SK-N-MC (cell line): ENCODE data around the gene MAP1A.
"Not testable (repeated sequence)": the region's sequence is repeated elsewhere in the genome, so short reads cannot be mapped to it uniquely, and the experiment has no call there.

Experiments
- DNase-seq: peaks from one replicate; pipeline ENCODE4 v3.0.0-alpha.2; 2011; ENCODE audit warnings: low read depth, low spot score
- H3K27ac ChIP-seq: fragments of 200-600 bp; sonication (generic); 2 replicates; pipeline ENCODE4 v1.5.1; 2016; ENCODE audit warnings: mixed run types
- H3K36me3 ChIP-seq: fragments of 200-600 bp; sonication (generic); 2 replicates; pipeline ENCODE4 v1.6.1; 2017; ENCODE audit warnings: antibody characterized with exemption, low read length, mixed read lengths; ENCODE audit not compliant: insufficient read depth
- H3K4me3 ChIP-seq: fragments of 200-600 bp; sonication (generic); 2 replicates; pipeline ENCODE4 v1.5.1; 2016
- H3K9ac ChIP-seq: fragments of 200-600 bp; sonication (generic); 2 replicates; pipeline ENCODE4 v1.8.0; 2017; ENCODE audit warnings: mixed run types, mixed read lengths; ENCODE audit not compliant: insufficient read length
- H3K9me3 ChIP-seq: fragments of 200-600 bp; sonication (generic); 2 replicates; pipeline ENCODE4 v1.6.1; 2017; ENCODE audit warnings: low read depth, mild to moderate bottlenecking, antibody characterized with exemption, low read length, moderate library complexity, mixed read lengths
- EZH2 ChIP-seq: fragments of 200-600 bp; sonication (generic); IDR thresholded peaks from one replicate; pipeline ENCODE4 v1.6.1; 2017; ENCODE audit warnings: antibody characterized with exemption
- FOXP2 ChIP-seq: optimal IDR thresholded peaks from 2 replicates; pipeline ENCODE3; 2011; ENCODE audit warnings: mild to moderate bottlenecking, moderate library complexity; ENCODE audit not compliant: insufficient read depth; ENCODE audit errors: extremely low read length, control extremely low read depth
- POLR2AphosphoS5 ChIP-seq: IDR thresholded peaks from 2 replicates; pipeline ENCODE4 v1.6.1; 2012; ENCODE audit warnings: mild to moderate bottlenecking, low read depth, low read length, borderline replicate concordance

MAP1A gene

DNA sequence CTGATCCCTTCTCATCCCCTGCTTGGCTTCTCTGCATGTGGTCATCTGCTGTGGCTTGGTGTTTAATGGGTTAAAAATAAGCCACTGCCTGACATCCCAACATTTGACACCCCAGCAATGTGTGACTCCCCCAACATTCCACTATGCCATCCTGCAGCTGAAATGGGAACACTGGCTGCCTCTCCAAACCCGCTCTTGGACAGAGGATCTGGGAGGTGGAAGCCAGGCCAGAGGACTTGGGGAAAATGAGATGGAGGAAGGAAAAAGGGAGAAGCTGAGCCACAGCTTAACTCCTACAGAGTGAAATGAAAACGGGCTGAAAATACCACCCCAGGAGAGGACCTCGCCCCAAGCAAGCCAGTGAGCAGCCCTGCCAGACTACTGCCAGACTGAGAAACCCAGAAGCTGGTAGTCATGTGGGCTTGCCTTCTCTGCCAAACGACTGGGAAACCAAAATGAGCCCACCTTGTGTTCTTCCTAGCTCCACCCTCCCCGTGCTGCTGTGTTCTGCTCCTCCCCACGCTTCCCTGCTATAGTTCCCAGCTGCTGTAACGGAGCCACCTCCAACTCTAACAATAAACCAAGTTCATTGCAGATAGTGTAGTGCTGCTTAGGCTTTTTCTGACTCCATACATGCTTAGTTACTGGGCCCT is 13.7 kb downstream of the MAP1A start:
- H3K9ac ChIP-seq = no peak overlapping the region
- peak overlapping the region; percentile 68 for H3K27ac ChIP-seq
- peaks cover 7% of the 10 kb centered on the region; the same call in 1 of the 2 replicates for H3K36me3 ChIP-seq
- TF ChIP-seq POLR2AphosphoS5 = no peak
- no peak for TF ChIP-seq FOXP2
- no peak for DNase-seq
- H3K9me3 ChIP-seq = no peaks in the 10 kb centered on the region
- no peak overlapping the region for H3K4me3 ChIP-seq

DNA sequence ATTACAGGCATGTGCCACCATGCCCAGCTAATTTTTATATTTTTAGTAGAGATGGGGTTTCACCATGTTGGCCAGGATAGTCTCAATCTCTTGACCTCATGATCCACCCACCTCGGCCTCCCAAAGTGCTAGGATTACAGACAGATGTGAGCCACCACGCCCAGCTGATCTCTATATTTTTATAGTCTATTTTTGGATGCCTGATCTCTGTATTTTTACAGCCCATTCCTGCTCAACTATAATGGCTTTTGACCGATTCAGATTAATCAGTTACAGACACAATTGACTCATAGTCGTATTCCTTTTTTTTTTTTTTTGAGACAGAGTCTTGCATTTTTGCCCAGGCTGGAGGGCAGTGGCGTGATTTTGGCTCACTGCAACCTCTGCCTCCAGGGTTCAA is 15.4 kb downstream of the MAP1A start:
- not testable (repeated sequence) for H3K27ac ChIP-seq, H3K9me3 ChIP-seq, H3K9ac ChIP-seq, H3K36me3 ChIP-seq, H3K4me3 ChIP-seq, DNase-seq

DNA sequence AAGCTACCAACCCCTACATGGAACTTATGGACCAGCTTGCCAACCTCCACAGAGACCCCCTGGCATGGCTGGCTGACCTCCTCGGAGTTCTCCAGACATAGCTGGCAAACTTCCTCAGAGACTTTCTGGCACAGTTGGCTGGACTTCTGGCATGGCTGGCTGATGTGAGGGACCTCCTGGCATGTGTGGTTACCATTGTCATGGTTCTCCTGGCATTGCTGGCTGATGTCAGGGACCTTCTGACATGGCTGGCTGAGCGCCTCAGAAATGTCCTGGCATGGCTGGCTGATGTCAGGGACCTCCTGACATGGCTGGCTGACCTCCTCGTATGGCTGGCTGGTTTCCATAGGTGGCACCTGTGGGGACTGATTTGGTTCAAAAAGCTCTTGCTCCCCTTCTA is 17.5 kb downstream of the MAP1A start:
- Histone ChIP-seq H3K36me3 (no peaks in the 10 kb centered on the region), H3K9ac (no peak overlapping the region), H3K27ac (no peak overlapping the region), H3K4me3 (no peak overlapping the region), H3K9me3 (no peaks in the 10 kb centered on the region)
- TF ChIP-seq POLR2AphosphoS5 (no peak), FOXP2 (no peak), EZH2 (no peak)
- no peak for DNase-seq

DNA sequence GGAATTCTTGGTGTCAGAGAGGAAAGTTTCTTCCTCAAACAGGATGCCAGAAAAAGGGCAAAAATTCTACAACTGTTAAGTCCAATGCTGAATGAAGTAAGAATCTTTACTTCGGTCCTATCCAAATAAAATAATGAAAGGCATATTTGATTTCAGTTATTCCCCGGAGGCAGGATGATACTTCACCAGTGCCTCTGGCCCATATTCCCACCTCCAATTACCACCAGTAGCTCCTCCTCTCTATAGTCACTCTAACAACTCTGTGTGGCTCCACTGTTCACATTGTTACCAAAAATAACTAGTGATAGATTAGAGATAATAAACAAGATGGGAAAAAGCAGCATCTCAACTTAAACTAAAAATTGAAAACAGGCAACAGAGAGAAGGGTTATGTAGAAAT is 20.7 kb downstream of the MAP1A start:
- DNase-seq = no peak
- no peak overlapping the region for H3K9ac ChIP-seq
- no peak for TF ChIP-seq FOXP2
- no peak for TF ChIP-seq EZH2
- no peak for TF ChIP-seq POLR2AphosphoS5
- no peak overlapping the region for H3K4me3 ChIP-seq
- no peaks in the 10 kb centered on the region for H3K36me3 ChIP-seq
- H3K27ac ChIP-seq = no peak overlapping the region
- H3K9me3 ChIP-seq = no peaks in the 10 kb centered on the region

DNA sequence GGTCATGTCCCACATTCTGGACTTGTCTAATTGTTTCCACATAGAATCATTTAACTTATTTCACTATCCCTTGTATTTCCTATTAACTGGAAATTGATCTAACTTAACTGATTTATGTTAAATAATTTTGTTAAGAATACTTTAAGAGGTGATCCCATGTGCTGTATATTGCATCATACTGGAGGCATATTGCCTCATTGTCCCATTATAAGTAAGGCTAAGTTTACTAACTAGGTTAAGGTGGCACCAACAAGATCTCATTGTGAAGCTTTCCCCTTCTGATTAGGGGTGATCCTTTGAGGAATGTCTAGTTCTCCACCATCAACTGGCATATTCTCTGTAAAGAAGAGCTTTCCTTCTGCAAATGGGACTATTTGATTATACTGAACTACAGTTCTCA is 24.4 kb downstream of the MAP1A start:
- Histone ChIP-seq H3K27ac (no peak overlapping the region), H3K9me3 (no peaks in the 10 kb centered on the region), H3K9ac (no peak overlapping the region), H3K4me3 (no peak overlapping the region), H3K36me3 (no peaks in the 10 kb centered on the region)
- TF ChIP-seq EZH2 (no peak), FOXP2 (no peak), POLR2AphosphoS5 (no peak)
- DNase-seq = no peak

DNA sequence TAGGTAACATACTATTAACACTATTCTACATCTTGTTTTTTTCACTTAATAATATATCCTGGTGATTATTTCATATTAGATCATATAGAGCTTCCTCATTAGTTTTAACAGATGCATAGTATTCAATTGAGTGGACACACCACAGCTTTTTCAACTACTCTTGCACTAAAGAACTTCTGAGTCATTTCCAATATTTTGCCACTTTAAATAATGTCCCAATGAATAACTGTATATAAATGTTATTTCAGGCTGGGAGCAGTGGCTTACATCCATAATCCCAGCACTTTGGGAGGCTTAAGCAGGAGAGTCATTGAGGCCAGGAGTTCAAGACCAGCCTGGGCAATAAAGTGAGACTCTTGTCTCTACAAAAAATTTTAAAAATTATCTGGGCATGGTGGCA is 26.9 kb downstream of the MAP1A start:
- TF ChIP-seq FOXP2 (no peak), POLR2AphosphoS5 (no peak), EZH2 (no peak)
- Histone ChIP-seq H3K36me3 (no peaks in the 10 kb centered on the region), H3K4me3 (no peak overlapping the region), H3K9ac (no peak overlapping the region), H3K27ac (no peak overlapping the region), H3K9me3 (no peaks in the 10 kb centered on the region)
- no peak for DNase-seq

DNA sequence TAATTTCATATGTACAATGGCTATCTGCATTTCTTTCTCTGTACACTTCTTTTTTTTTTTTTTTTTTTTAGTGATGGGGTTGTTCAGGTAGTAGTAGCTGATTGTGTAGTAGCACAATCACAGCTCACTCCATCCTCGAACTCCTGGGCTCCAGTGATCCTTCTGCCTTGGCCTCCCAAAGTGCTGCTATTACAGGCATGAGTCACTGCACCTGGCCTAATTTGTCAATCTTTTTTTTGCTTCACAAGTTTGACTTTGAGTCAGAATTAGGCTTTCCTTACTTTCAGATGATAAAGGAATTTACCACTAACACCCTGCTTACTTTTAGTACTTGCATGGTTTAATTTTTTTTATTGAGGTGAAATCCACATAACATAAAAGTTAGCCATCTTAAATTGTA is 28.0 kb downstream of the MAP1A start:
- no peak for TF ChIP-seq FOXP2
- DNase-seq = no peak

DNA sequence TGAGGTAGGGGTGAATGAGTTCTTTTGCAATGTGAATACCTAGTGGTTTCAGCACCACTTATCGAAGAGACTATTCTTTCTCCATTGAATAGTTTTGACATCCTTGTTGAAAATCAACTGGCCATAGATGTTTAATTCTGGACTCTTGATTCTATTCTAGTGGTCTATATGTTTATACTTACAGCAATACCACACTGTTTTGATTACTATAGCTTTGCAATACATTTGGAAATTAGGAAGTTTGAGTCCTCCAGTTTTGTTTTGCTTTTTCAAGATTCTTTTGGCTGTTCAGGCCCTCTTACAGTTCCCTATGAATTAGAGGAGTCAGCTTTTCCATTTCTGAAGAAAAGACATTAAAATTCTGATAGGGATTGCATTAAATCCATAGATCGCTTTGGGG is 30.1 kb downstream of the MAP1A start:
- no peaks in the 10 kb centered on the region for H3K9me3 ChIP-seq
- H3K9ac ChIP-seq = no peak overlapping the region
- TF ChIP-seq FOXP2 (no peak), POLR2AphosphoS5 (no peak), EZH2 (no peak)
- no peak overlapping the region for H3K4me3 ChIP-seq
- DNase-seq = no peak
- H3K27ac ChIP-seq = no peak overlapping the region
- no peaks in the 10 kb centered on the region for H3K36me3 ChIP-seq

More for the DNA sequence above, 28.0 kb downstream of the MAP1A start:
- H3K9me3 ChIP-seq = no peaks in the 10 kb centered on the region
- no peaks in the 10 kb centered on the region for H3K36me3 ChIP-seq
- H3K27ac ChIP-seq = no peak overlapping the region
- H3K4me3 ChIP-seq = no peak overlapping the region
- no peak overlapping the region for H3K9ac ChIP-seq

DNA sequence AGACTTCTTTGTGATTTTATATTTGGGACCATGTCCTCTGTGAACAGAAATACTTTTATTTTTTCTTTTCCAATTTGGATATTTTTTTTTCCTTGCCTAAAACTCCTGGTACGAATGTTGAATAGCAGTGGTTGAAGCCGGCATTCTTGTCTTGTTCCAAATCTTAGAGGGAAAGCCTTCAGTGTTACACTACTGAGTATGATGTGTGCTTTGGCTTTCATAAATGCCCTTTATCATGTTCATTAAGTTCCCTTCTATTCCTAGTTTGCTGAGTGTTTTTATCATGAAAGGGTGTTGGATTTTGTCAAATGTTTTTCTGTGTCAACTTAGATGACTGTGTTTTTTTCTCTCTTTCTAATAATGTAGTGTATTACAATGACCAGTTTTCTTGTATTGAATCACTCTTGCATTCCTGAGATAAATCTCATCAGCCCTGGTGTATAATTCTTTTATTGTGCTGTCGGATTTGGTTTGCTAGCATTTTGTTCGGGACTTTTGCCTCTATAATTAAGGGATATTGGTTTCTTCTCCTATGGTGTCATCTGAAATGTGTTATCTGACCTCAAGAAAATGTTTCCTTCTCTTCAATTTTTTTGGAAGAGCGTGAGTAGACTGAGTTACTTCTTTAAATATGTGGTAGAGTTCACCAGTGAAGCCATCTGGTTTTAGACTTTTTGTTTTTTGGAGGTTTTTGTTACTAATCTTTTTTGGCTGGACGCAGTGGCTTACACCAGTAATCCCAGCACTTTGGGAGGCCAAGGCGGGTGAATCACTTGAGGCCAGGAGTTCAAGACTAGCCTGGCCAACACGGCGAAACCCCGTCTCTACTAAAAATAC is 33.3 kb downstream of the MAP1A start:
- Histone ChIP-seq H3K4me3 (no peak overlapping the region), H3K9ac (no peak overlapping the region), H3K36me3 (no peaks in the 10 kb centered on the region), H3K27ac (no peak overlapping the region), H3K9me3 (no peaks in the 10 kb centered on the region)
- DNase-seq = no peak
- TF ChIP-seq FOXP2 (no peak), POLR2AphosphoS5 (no peak), EZH2 (no peak)
